NCI-H510A (cell line): Measurements from ENCODE around the gene TRIM61.
"Not testable (repeated sequence)": the region's sequence is repeated elsewhere in the genome, so short reads cannot be mapped to it uniquely, and the experiment has no call there.

Source experiments
- DNase-seq: peaks from one replicate; lab custom pipeline; 2025; lab: John Stamatoyannopoulos, UW

Gene TRIM61

DNA sequence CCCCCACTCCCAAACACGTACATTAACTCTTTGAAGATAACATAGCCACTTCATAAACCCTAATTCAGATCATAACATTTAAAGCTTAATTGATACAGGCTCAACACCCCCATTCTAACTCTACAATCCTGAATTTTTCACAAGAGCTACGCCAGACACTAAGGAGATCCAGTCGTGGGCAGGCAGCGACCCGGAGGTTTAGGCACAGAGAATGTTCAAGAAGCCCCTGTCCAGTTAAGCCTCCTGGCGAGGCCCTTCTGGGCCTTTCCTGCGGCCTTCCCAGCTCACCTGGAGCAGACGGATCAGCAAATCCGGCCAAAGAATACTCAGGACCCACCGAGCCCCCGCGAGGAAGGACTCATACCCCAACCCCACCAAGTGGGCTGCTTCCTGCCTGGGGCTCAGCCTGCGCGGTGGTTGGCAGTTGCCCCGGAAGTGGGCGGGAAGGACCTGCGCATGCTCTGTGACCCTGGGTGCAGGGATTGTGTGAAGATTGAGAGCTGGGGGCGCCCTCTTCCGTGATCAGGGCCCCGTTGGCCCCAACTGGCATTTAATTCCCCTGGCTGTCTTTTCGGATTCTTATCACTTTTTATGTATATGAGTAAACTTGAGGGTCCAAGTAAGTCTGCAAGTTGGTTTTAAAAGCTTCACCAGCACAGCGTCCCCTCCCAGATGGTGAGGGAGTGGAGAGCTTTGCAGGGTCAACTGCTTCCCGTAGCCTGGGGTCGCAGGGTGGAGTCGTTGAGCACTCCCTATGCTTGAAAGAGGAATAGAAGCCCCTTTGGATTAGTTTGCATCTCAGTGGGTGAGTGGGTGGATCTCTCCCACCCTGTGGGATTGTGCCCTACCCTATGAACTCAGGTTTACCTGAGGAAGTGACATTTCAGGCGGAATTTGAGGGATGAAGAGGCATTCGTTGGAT is at the start of gene TRIM61:
TRIM61 (minus strand) TSS at position 415 of the 922 bp plus-strand sequence. CDS start 7,655 bp downstream, outside the sequence.
- DNase-seq = no peak

DNA sequence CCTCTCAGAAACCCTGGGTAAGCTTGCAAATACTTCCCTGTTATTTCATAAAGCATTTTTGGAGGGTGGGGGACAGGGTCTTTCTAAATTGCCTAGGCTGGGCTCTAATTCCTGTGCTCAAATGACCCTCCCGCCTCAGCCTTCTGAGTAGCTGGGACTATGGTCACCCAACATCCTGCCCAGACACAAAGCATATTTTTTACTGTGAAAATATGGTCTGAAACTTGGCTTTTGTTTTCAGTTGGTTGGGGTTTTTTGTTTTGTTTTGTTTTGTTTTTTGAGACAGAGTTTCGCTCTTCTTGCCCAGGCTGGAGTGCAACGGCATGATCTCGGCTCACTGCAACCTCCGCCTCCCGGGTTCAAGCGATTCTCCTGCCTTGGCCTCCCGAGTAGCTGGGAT is 48.3 kb upstream of the TRIM61 start:
- not testable (repeated sequence) for DNase-seq

GRCh38 chr4:165019995-165020394 is 42.5 kb upstream of the TRIM61 start:
- not testable (repeated sequence) for DNase-seq

DNA sequence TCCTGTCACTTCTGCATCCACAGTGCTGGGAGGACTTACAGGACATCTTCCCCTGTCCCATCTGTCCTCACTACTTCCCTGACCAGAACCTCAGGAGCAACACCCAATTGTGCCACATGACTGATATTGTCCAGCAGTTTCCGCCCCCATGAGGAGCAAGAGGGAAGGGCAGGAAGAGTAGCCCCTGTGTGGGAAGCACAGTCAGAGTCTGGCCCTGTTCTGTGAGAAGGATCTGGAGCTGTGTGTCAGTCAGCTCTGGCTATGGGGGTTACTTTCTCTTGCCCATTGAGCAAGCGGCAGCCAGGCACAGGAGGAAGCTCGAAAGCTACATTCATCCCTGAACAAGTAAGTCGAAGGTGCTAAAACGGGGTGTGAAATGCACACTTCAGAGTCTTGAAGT is 39.5 kb upstream of the TRIM61 start:
- DNase-seq = no peak

DNA sequence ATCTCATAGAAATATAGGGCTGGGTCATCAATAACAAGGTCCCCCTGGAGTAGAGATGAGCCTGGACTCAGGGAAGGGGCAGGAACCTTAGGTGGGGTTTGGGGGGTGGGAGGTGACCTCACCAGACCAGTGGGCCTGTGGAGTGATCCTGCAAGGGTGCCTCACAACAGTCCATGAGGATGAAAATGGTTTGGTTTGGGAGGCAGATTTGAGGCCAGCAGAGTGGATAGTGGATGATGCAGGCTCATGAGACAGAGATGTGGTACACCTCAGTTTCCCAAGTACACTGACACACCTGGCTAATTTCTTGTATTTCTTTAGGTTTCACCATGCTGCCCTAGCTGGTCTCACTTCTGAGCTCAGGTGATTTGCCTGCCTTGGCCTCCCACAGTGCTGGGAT is 36.2 kb upstream of the TRIM61 start:
- DNase-seq = no peak

DNA sequence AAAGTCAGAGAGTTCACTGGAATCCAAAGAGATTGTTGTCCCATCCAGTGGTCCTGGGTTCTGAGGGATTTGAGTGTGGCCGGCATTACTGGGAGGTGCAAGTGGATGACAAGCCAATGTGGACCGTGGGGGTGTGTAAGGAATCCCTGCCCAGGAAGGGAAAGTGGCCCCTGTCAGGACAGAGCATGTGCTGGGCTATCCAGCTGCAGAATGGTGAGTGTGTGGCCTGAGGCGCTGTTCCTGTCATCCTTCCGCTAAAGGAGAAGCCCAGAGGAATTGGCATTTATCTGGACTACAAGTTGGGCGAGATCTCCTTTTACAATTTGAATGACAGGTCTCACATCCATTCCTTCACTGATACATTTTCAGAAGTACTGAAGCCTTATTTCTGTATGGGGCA is 33.9 kb upstream of the TRIM61 start:
- DNase-seq = no peak

DNA sequence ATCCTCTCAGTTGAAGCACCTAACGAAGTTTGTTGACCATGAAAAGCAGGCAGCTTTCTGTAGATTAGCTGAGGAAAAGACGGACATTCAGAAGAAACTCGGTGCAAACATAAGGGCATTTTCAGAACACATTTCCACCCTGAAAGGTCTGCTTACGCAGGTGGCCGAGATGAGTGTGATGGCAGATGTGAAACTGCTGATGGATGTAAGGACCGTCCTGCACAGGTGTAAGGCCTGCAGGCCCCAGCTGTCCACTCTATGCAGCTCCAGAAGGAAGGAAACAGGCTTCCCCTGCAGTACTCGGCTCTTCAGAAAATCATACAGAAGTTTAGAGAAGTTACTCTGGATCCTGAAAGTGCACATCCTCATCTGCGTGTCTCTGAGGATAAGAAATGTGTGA is 33.5 kb upstream of the TRIM61 start:
- no peak for DNase-seq

- no peak for DNase-seq
Observed at GRCh38 chr4:165010487-165010886, 33.0 kb upstream of the TRIM61 start.

DNA sequence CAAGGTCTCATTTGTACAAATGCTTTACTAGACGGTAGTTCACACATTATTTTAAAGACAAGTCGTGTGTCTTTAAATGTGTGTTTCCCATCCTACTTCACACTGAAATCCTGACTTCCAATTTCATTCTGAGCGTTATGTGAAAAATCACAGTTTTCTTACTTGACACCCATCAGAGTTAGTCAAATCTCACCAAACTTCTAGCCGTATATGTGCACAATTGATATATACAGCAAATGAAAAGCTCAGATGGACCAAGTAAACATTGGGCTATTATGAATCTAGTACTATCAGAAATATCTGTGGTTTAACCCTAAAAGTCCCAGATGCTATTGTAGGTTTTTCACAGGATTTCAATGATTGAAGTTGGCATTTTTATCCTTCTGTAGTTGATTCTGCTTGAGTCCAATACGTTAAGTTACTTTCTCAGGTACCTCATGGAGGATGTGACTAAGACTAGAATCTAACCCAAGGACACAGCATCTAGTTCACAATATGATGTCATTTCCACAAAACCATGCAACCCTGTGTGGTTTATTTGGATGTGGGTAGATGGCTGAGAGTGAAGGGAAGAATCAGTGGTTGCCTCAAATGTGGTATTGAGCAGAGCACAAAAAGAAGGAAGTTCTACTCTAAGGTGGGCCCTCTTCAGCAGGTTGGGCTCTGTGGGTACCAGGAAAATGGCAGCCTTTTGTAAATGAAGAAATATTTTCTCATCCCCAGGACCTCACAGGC is 32.2 kb upstream of the TRIM61 start:
- no peak for DNase-seq

- DNase-seq = no peak
Observed at GRCh38 chr4:165006886-165007285, 29.4 kb upstream of the TRIM61 start.

- DNase-seq = no peak
Observed at GRCh38 chr4:165006456-165006855, 29.0 kb upstream of the TRIM61 start.

- DNase-seq = no peak
Observed at GRCh38 chr4:165005352-165005925, 28.0 kb upstream of the TRIM61 start.

GRCh38 chr4:165001957-165002356 is 24.5 kb upstream of the TRIM61 start:
- not testable (repeated sequence) for DNase-seq

GRCh38 chr4:164998526-164999080 is 21.1 kb upstream of the TRIM61 start:
- not testable (repeated sequence) for DNase-seq

DNA sequence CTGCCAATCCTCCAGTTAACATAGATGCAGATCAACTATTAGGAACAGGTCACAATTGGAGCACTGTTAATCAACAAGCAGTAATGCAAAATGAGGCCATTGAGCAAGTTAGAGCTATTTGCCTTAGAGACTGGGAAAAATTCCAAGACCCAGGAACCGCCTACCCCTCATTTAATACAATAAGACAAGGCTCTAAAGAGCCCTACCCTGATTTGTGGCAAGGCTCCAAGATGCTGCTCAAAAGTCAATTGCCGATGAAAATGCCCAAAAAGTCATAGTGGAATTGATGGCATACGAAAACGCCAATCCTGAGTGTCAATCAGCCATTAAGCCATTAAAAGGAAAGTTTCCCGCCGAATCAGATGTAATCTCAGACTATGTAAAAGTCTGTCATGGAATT is 20.5 kb upstream of the TRIM61 start:
- DNase-seq = no peak

- no peak for DNase-seq
Observed at GRCh38 chr4:164997324-164997723, 19.9 kb upstream of the TRIM61 start.

- not testable (repeated sequence) for DNase-seq
Observed at GRCh38 chr4:164996123-164996522, 18.7 kb upstream of the TRIM61 start.

GRCh38 chr4:164990786-164991185 is 13.3 kb upstream of the TRIM61 start:
- DNase-seq = not testable (repeated sequence)

GRCh38 chr4:164989471-164989870 is 12.0 kb upstream of the TRIM61 start:
- no peak for DNase-seq

GRCh38 chr4:164971929-164972328 is 5.5 kb downstream of the TRIM61 start:
- not testable (repeated sequence) for DNase-seq

- no peak for DNase-seq
Observed at GRCh38 chr4:164959896-164960295, 17.6 kb downstream of the TRIM61 start.

- not testable (repeated sequence) for DNase-seq
Observed at GRCh38 chr4:164959421-164959820, 18.0 kb downstream of the TRIM61 start.
